Left cardiac atrium (tissue), 4 donors: ENCODE measurements around the gene NT5C3B. TPM values are rescaled to one million over a fixed set of nuclear protein-coding genes. Genes with fewer than 3 reads are reported as not detected.
"Not testable (repeated sequence)": the region's sequence is repeated elsewhere in the genome, so short reads cannot be mapped to it uniquely, and the experiment has no call there.

Experiments
- ATAC-seq, 2 donors: fragments of 200-7000 bp; cut with Tn5 transposase; one replicate each; pipeline ENCODE4 v1.9.1; 2020; ENCODE audit warnings: mild to moderate bottlenecking in 2 of 2, moderate library complexity in 2 of 2
- DNase-seq: peaks from one replicate; pipeline ENCODE4 v3.0.0-alpha.2; 2020
- intact Hi-C, 2 donors: fragments of 100-400 bp; cut with DNase I; formaldehyde crosslinking; loops; one replicate each; pipeline versions ENCODE4 v1.14.1 to v1.15.1; 2022 to 2023
- long read RNA-seq: library from polyadenylated mRNA; unstranded; transcript quantifications from one replicate; pipeline ENCODE4 v2.0.0, GENCODE V29; 2021
- total RNA-seq, 2 donors: library from RNA; stranded (reverse); fragmentation: NEBNext Ultra II Directional; extraction: Animal tissue kit (Norgen Biotek cat#: 25700); gene quantifications; one replicate each; pipeline ENCODE4 v1.2.1, GENCODE V29; 2021
- donor health status: DM: no; HTN: yes; CAD: no.
- donor health status: DM: no; HTN: yes; CAD: no; lungs with severe emphysema.
- donor health status: DM: yes; HTN: yes; CAD: no.
- donor health status: Dilated cardiomyopathy.

NT5C3B gene
- 10 to 100 TPM; 27.8 to 42.1 TPM for total RNA-seq
- long read RNA-seq, transcript NT5C3B-216 (8 exons, 1,534 nt) = major isoform, 24 of 38 reads
- long read RNA-seq, partial matches to known transcripts = 2 of 38 reads
- long read RNA-seq, other reads (novel, unspliced or antisense) = 5 of 38 reads

DNA sequence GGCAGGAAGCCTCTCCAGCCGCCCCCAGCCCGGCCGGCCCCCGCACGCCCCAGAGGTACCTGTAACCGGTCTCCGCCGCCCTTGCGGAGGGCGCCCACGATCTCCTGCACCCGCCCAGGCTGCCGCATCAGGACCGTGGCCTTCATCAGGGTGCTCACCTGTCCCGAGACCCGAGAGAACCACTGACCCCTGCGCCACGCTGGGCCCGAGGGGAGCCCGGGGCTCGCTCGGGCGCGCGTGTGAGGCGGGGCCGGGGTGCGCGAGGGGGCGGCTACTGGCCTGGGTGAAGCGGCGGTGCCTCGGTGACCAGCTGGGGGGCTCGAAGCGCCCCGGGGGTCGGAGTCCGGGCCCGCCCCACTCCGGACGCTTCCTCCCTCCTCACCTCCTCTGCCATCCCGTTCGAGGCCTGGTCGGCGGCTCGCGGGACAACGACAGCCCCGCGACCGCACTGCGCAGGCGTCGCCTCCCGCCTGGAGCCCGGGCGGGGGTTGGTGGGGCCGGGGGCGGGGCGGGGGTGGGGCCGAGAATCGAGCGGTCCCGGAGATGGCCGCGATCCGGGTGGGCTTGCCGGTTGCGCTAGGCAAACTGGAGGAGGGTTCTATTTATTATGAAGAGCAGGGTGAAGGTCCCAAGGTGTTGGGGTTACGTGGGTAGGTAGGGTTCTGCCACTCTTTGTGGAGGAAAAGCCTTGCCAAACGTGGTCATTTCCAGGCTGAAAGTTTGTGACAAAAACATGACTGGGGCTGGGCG is at the start of gene NT5C3B:
NT5C3B (minus strand) TSS at position 433 of the 750 bp plus-strand sequence; CDS start at position 394, 39 bp downstream.
- ATAC-seq = peak; percentile 95 to 96
- intact Hi-C loops = no loop called here
- peak; percentile 75 for DNase-seq

DNA sequence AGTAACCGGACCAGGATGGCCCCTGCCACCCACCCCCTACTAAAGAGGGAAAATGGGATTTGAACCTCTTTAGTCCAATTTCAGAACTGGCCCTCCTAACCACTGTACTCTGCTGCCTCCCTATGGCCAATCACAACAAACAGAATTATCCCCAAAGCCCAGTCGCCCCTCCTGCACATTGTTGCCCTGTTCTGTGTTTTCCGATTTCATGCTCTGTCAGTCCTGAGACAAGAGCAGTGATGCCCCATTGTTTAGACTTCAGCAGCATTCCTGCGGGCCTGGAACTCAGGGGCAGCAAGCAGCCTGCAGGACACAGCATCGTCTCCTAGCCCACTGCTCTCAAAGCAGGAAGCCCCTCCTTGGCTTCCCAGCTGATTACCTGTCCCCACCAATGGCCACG is 49.7 kb upstream of the NT5C3B start:
- no peak for ATAC-seq
- DNase-seq = no peak
- intact Hi-C loops = no loop called here

- ATAC-seq (no peak), DNase-seq (no peak)
- intact Hi-C loops = no loop called here
Observed at GRCh38 chr17:41882756-41883155, 46.7 kb upstream of the NT5C3B start.

DNA sequence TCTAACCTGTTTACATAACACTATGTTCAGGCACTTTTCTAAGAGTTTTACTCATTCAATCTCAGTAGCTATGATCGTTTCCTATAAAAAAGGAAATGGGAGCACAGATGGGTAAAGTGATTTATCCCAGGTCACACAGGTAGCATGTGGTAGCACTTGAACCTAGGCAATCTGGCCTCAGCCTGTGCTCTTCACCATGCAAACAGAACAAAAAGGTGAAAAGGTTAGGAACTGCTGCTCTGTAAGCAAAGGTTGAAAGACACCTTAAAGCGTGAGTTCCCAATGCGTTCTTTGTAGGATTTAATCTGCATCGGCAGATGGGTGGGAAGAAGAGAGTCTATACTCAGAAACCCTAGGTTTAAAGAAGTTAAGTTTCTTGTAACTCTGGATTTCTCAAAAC is 44.1 kb upstream of the NT5C3B start:
- ATAC-seq = no peak
- intact Hi-C loops = no loop called here
- DNase-seq = no peak

GRCh38 chr17:41874293-41874670 is 38.2 kb upstream of the NT5C3B start:
- intact Hi-C loops = loop anchor here in 1 of 2 donors (5.0 kb wide), 1 partner anchor 137 kb away; no protein-coding TSS in a partner anchor
- not testable (repeated sequence) for DNase-seq

GRCh38 chr17:41873559-41874292 is 37.7 kb upstream of the NT5C3B start:
- peak in 1 of 2 donors; percentile 2 for ATAC-seq
- DNase-seq = no peak
- intact Hi-C loops = loop anchor here in 1 of 2 donors (5.0 kb wide), 1 partner anchor 136 kb away; no protein-coding TSS in a partner anchor

More at GRCh38 chr17:41874293-41874670, 38.2 kb upstream of the NT5C3B start:
- peak in 1 of 2 donors; percentile 45 for ATAC-seq

- no peak for ATAC-seq
- intact Hi-C loops = loop anchor here in 1 of 2 donors (5.0 kb wide), 1 partner anchor 134 kb away; no protein-coding TSS in a partner anchor
Observed at GRCh38 chr17:41871789-41872188, 35.8 kb upstream of the NT5C3B start.

DNA sequence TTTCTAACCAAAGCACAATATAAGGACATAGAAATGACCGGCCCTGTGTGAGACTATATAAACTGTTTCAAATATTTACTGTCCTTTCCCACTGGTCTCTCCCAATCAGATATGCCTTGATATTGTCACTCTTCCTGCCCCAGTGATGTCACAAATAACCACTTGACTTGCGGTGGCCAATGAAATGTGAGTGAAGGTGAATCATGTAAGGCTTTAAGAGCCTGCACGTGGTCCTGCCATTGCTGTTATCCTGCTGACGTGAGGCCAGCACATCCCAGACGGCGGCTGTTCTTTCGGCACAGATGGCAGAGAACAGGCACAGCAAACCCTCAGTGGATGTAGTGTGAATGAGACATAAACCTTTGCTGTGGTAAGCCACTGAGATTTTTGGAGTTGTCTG is 34.6 kb upstream of the NT5C3B start:
- intact Hi-C loops = loop anchor here in 1 of 2 donors (5.0 kb wide), 1 partner anchor 133 kb away; no protein-coding TSS in a partner anchor
- DNase-seq (no peak), ATAC-seq (peak in 1 of 2 donors; percentile 34)

More at GRCh38 chr17:41871789-41872188, 35.8 kb upstream of the NT5C3B start:
- no peak for DNase-seq

GRCh38 chr17:41870097-41870496 is 34.1 kb upstream of the NT5C3B start:
- intact Hi-C loops = loop anchor here in 1 of 2 donors (5.0 kb wide), 1 partner anchor 133 kb away; no protein-coding TSS in a partner anchor
- DNase-seq = no peak
- ATAC-seq = no peak

GRCh38 chr17:41869426-41869825 is 33.4 kb upstream of the NT5C3B start:
- ATAC-seq (no peak), DNase-seq (no peak)
- intact Hi-C loops = no loop called here

- intact Hi-C loops = no loop called here
- DNase-seq (no peak), ATAC-seq (no peak)
Observed at GRCh38 chr17:41868568-41868967, 32.5 kb upstream of the NT5C3B start.

DNA sequence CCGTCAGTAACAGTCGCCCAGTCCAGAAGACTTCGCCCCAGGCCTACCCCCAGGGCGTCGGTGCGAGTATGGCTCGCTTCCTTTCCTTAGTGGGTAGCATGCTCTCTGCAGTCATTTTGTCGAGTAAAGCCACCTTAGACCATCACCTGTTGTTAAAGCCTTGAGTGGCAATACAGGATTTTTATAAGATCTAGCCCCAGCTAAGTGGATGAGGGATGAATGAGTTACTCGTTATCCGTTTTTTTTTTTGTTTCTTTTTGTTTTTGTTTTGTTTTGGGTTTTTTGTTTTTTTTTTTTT is 29.5 kb upstream of the NT5C3B start:
- no peak for ATAC-seq
- intact Hi-C loops = no loop called here

GRCh38 chr17:41864836-41865595 is 29.0 kb upstream of the NT5C3B start, which contains the start of gene KLHL11:
KLHL11 (minus strand) TSS chr17:41865423; CDS start chr17:41865370, 53 bp downstream.
- intact Hi-C loops = no loop called here

More for the DNA sequence above, 29.5 kb upstream of the NT5C3B start:
- no peak for DNase-seq

DNA sequence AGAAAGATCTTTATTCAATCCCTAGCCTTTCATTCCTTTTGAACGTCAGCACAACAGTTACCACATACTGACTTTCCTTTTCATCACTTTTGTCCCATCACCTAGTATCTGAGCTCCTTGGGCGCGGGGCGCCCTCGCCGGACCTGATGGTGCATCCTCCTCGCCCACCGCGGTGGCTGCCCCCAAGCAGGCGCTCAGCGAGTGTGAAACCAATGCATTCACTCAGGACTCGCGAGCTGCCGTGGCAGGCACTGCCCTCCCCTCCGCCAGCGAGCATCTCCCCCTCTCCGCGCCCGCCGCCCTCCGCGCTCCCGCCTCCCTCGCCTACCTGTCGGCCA is 28.4 kb upstream of the NT5C3B start:
- peak; percentile 64 to 79 for ATAC-seq
- intact Hi-C loops = no loop called here
- no peak for DNase-seq

More at GRCh38 chr17:41864836-41865595, 29.0 kb upstream of the NT5C3B start, which contains the start of gene KLHL11:
- ATAC-seq (peak; percentile 95 to 98), DNase-seq (peak; percentile 91)

- ATAC-seq (no peak), DNase-seq (no peak)
- intact Hi-C loops = no loop called here
Observed at GRCh38 chr17:41863074-41863848, 27.2 kb upstream of the NT5C3B start.

DNA sequence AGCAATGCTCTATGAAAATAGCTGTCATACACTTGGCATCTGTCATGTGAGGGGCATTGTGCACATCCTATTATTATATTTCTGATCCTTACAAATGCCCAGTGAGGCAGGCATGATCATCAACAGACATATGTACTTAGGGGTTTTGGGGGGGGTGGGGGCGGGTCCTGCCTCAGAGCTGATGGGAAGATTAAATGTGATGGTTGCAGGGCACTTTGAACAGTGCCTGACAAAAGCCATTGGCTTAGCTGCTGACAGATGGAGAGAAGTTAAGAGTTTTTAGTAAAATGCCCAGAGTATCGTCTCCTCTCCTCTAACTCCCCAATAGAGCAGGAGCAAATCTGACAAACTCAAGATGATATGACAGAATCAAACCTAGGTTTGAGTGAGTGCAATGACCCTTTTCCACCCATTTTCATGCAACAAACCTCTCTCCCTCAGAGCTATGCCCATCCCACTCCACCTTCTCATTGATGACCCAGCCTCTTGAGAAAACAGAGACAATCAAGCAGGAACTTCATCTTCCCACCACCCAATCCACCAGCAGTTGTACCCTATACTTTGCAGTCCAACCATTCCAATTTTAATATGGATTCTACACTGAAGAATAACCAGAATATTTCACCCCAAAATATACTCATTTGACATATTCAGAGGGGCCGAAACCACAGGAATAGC is 24.4 kb upstream of the NT5C3B start:
- ATAC-seq = no peak
- DNase-seq = no peak
- intact Hi-C loops = no loop called here

DNA sequence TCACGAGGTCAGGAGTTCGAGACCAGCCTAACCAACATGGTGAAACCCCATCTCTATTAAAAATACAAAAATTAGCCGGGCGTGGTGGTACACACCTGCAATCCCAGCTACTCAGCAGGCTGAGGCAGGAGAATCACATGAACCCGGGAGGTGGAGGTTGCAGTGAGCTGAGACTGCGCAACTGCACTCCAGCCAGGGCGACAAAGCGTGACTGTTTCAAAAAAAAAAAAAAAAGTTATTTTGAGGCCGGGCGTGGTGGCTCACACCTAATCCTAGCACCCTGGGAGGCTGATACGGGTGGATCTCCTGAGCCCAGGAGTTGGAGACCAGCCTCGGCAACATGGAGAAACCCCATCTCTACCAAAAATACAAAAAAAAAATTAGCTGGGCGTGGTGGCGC is 15.3 kb upstream of the NT5C3B start:
- DNase-seq, ATAC-seq, intact Hi-C loops: not testable (repeated sequence)
